Measurements from ENCODE around the gene ARRB1. TPM values are rescaled to one million over a fixed set of nuclear protein-coding genes. Genes with fewer than 3 reads are reported as not detected.
A peak's percentile ranks its signal among the peaks of the same experiment; 100 is the strongest.

Gene ARRB1
- total and polyA plus RNA-seq, 2 of the 13 experiments (the other 11 are each of a cell fraction or from before 2014, with no cell fraction given): 22.5 to 35.7 TPM

DNA sequence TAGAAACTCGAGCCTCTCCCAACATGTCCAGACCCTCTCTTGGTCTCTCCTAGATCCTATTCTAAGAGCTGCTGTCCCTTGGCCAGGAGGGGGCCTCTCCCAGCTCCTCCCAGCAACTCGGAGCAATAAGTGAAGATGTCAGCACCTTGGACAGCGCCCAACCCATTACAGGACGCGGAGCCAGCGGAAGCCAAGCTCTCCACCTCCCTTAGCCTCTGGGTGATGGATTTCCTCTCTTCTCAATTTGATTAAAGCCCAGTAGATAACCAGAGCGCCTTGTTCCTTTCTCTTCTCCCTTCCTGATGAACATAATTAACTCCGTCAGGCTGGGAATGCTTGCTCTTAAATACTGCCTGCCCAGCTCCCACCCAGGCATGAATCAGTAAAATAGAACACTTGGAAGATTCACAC lies 137.0 kb downstream of the ARRB1 start (continued):
- TF ChIP-seq, protein P1, sequence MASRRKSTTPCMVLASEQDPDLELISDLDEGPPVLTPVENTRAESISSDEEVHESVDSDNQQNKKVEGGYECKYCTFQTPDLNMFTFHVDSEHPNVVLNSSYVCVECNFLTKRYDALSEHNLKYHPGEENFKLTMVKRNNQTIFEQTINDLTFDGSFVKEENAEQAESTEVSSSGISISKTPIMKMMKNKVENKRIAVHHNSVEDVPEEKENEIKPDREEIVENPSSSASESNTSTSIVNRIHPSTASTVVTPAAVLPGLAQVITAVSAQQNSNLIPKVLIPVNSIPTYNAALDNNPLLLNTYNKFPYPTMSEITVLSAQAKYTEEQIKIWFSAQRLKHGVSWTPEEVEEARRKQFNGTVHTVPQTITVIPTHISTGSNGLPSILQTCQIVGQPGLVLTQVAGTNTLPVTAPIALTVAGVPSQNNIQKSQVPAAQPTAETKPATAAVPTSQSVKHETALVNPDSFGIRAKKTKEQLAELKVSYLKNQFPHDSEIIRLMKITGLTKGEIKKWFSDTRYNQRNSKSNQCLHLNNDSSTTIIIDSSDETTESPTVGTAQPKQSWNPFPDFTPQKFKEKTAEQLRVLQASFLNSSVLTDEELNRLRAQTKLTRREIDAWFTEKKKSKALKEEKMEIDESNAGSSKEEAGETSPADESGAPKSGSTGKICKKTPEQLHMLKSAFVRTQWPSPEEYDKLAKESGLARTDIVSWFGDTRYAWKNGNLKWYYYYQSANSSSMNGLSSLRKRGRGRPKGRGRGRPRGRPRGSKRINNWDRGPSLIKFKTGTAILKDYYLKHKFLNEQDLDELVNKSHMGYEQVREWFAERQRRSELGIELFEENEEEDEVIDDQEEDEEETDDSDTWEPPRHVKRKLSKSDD (CRISPR knock-in tag; IDR thresholded peaks at IDR 0.05; ENCODE audit: low read depth): peak; percentile 80
- peak; percentile 94 for TF ChIP-seq ARNT2 (CRISPR knock-in tag; IDR thresholded peaks at IDR 0.05; ENCODE audit: low read depth)
- TF ChIP-seq, protein P2, sequence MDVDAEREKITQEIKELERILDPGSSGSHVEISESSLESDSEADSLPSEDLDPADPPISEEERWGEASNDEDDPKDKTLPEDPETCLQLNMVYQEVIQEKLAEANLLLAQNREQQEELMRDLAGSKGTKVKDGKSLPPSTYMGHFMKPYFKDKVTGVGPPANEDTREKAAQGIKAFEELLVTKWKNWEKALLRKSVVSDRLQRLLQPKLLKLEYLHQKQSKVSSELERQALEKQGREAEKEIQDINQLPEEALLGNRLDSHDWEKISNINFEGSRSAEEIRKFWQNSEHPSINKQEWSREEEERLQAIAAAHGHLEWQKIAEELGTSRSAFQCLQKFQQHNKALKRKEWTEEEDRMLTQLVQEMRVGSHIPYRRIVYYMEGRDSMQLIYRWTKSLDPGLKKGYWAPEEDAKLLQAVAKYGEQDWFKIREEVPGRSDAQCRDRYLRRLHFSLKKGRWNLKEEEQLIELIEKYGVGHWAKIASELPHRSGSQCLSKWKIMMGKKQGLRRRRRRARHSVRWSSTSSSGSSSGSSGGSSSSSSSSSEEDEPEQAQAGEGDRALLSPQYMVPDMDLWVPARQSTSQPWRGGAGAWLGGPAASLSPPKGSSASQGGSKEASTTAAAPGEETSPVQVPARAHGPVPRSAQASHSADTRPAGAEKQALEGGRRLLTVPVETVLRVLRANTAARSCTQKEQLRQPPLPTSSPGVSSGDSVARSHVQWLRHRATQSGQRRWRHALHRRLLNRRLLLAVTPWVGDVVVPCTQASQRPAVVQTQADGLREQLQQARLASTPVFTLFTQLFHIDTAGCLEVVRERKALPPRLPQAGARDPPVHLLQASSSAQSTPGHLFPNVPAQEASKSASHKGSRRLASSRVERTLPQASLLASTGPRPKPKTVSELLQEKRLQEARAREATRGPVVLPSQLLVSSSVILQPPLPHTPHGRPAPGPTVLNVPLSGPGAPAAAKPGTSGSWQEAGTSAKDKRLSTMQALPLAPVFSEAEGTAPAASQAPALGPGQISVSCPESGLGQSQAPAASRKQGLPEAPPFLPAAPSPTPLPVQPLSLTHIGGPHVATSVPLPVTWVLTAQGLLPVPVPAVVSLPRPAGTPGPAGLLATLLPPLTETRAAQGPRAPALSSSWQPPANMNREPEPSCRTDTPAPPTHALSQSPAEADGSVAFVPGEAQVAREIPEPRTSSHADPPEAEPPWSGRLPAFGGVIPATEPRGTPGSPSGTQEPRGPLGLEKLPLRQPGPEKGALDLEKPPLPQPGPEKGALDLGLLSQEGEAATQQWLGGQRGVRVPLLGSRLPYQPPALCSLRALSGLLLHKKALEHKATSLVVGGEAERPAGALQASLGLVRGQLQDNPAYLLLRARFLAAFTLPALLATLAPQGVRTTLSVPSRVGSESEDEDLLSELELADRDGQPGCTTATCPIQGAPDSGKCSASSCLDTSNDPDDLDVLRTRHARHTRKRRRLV (CRISPR knock-in tag; IDR thresholded peaks at IDR 0.05): no peak
- TF ChIP-seq ZNF790 (CRISPR knock-in tag; IDR thresholded peaks at IDR 0.05; ENCODE audit: borderline replicate concordance): peak; percentile 79; the same call in 1 of the 2 replicates
- TF ChIP-seq ZNF430 (CRISPR knock-in tag; IDR thresholded peaks at IDR 0.05): peak; percentile 76; the same call in 1 of the 2 replicates
- TF ChIP-seq ZNF138 (CRISPR knock-in tag; IDR thresholded peaks at IDR 0.05; ENCODE audit: low read depth): peak; percentile 71; the same call in 1 of the 2 replicates
- TF ChIP-seq ZNF260 (CRISPR knock-in tag; IDR thresholded peaks at IDR 0.05; ENCODE audit: borderline replicate concordance, low read depth): no peak
- TF ChIP-seq ZNF709 (CRISPR knock-in tag; IDR thresholded peaks at IDR 0.05): peak; percentile 89; the same call in 1 of the 2 replicates
- peak; percentile 91 for TF ChIP-seq ZNF446 (CRISPR knock-in tag; IDR thresholded peaks at IDR 0.05)
- TF ChIP-seq CEBPB (IDR thresholded peaks at IDR 0.05; ENCODE audit: borderline replicate concordance, low read depth, low read length): no peak
- no peak for TF ChIP-seq PHB2 (IDR thresholded peaks at IDR 0.05; ENCODE audit: partially characterized antibody)
- no peak for TF ChIP-seq TCF12 (IDR thresholded peaks at IDR 0.05)
- no peak for TF ChIP-seq TCF12 (CRISPR knock-in tag; IDR thresholded peaks at IDR 0.05)
- no peak for TF ChIP-seq THAP7 (CRISPR knock-in tag; IDR thresholded peaks at IDR 0.05)
- TF ChIP-seq DRAP1 (CRISPR knock-in tag; IDR thresholded peaks at IDR 0.05): peak; percentile 67; the same call in 1 of the 2 replicates
- TF ChIP-seq LBX2 (CRISPR knock-in tag; IDR thresholded peaks at IDR 0.05; ENCODE audit: borderline replicate concordance): peak; percentile 69; the same call in 1 of the 2 replicates
- TF ChIP-seq GATAD2A (CRISPR knock-in tag; IDR thresholded peaks at IDR 0.05): peak; percentile 65
- no peak for TF ChIP-seq ATF1 (CRISPR knock-in tag; IDR thresholded peaks at IDR 0.05)
- no peak for TF ChIP-seq PAX8 (CRISPR knock-in tag; IDR thresholded peaks at IDR 0.05; ENCODE audit: borderline replicate concordance)
- TF ChIP-seq ZNF772 (CRISPR knock-in tag; IDR thresholded peaks at IDR 0.05): peak; percentile 81; the same call in 1 of the 2 replicates
